NCI-H1930 (cell line): ENCODE data around the gene PAQR9.

Experiments
- DNase-seq, 2 experiments: peaks; one replicate each; lab custom pipeline; 2025; lab: John Stamatoyannopoulos, UW

The PAQR9 gene

DNA sequence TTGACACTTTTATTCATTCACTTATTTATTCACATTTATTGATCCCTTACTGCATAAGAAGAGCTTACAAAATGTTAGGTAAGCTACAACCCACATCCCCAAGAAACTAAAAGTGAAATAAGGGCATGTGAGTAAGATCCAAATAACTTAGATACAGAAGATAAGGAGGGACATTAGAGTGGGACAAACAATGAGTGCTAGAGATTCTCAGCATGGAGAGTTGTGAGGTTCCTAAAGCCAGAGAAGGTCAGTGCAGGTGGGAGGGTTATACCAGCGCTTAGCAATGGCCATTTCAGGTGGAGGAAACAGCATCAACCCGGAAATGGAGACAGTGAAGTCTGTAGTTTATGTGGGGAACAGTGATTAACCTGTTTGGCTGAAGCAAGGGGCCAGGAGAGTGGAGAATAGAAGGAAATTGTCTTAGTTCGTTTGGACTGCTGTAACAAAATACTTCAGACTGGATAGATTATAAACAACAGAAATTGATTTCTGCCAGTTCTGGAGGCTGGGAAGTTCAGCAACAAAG is 49.1 kb downstream of the PAQR9 start:
- no peak for DNase-seq

DNA sequence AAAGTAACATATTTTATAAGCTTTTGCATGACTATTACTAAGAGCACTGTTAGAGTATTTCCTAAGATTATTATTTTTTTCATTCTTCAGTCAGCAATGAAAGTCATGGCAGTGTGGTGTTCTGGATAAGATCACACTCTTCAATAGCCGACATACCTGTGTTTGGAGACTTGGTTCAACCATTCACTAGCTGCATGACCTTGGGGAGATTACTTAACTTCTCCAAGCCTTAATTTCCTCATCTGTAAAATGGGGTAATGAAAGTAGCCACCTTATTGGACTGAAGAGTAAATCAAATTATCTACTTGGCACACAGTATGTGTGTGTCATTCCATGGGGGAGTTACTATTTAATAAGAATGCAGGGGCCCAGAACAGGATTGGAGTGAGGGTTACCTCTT is 50.0 kb downstream of the PAQR9 start:
- no peak for DNase-seq

DNA sequence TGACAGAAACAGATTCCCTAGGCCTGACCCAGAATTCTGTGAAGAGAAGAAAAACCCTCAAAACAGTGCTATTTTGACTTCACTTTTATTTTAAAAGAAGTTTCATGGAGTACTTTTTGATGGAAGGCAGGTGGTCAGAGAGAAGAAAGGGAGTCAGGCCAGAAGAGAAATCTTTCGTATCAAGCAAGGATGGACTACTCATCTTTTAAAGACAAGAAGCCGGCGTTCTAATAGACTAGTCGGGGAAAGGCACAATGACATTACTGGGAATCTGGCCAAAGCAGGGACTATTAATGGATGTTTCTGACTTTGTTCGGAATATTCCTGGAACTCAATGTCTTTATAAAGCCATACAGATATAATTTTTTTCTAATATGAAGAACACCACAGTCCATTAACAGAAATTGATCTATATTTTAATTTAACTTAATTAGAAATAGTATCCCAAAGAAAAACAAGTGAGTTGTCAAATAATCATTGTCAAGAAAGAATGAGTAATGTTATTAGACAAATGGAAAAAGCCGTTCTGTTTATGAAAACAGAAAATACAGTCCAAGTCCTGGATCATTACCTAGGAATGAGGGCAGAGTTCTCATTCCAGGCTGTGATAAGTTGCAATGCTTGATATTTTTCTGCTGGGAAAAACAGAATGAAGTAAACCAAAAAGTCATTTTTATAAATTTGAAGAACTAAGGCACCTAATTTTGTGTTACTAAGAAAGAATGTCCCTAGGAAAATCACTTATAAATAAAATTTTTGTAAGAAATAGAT is 50.9 kb downstream of the PAQR9 start:
- DNase-seq: no peak
